HL-60 (cell line): ENCODE results near the gene CTH.

Source experiments
- GABPA ChIP-seq: IDR thresholded peaks from 2 replicates; pipeline ENCODE4 v1.6.1; 2012; ENCODE audit warnings: low read depth
- POLR2AphosphoS5 ChIP-seq: IDR thresholded peaks from 2 replicates; pipeline ENCODE4 v1.6.1; 2012; ENCODE audit warnings: low read depth
- SPI1 ChIP-seq: IDR thresholded peaks from 2 replicates; pipeline ENCODE4 v1.6.1; 2012; ENCODE audit warnings: low read depth, mild to moderate bottlenecking, borderline replicate concordance
- TF ChIP-seq, protein P1 (sequence below): IDR thresholded peaks from one replicate; pipeline ENCODE4 v1.5.1; 2011; ENCODE audit warnings: low read length, control low read depth, inconsistent platforms; ENCODE audit not compliant: insufficient read depth
- TF ChIP-seq, protein P2 (sequence below): IDR thresholded peaks from 2 replicates; pipeline ENCODE4 v1.6.1; 2012; ENCODE audit warnings: low read depth; ENCODE audit not compliant: insufficient replicate concordance

DNA sequence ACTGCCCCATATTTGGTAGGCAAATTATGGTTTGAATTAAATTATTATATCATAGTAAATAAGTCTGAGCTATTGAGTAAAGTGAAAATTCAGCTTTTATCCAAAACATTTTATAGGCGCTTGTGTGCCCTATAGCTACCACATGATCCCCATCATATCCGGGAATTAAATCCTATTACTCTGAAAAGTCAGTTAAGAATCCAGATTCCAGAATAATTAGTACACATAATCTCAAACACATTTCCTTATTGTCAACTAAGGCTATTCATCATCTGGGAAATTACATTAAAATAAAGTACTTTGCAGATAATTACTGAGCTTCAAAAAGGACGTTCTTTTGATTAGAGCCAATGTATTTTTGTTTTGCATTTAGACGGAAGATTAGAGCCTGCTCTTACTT, 72.3 kb downstream of the CTH start:
- TF ChIP-seq, protein P1, sequence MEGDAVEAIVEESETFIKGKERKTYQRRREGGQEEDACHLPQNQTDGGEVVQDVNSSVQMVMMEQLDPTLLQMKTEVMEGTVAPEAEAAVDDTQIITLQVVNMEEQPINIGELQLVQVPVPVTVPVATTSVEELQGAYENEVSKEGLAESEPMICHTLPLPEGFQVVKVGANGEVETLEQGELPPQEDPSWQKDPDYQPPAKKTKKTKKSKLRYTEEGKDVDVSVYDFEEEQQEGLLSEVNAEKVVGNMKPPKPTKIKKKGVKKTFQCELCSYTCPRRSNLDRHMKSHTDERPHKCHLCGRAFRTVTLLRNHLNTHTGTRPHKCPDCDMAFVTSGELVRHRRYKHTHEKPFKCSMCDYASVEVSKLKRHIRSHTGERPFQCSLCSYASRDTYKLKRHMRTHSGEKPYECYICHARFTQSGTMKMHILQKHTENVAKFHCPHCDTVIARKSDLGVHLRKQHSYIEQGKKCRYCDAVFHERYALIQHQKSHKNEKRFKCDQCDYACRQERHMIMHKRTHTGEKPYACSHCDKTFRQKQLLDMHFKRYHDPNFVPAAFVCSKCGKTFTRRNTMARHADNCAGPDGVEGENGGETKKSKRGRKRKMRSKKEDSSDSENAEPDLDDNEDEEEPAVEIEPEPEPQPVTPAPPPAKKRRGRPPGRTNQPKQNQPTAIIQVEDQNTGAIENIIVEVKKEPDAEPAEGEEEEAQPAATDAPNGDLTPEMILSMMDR, result no peak
- TF ChIP-seq POLR2AphosphoS5 (no peak), SPI1 (no peak), GABPA (no peak)
- TF ChIP-seq, protein P2, sequence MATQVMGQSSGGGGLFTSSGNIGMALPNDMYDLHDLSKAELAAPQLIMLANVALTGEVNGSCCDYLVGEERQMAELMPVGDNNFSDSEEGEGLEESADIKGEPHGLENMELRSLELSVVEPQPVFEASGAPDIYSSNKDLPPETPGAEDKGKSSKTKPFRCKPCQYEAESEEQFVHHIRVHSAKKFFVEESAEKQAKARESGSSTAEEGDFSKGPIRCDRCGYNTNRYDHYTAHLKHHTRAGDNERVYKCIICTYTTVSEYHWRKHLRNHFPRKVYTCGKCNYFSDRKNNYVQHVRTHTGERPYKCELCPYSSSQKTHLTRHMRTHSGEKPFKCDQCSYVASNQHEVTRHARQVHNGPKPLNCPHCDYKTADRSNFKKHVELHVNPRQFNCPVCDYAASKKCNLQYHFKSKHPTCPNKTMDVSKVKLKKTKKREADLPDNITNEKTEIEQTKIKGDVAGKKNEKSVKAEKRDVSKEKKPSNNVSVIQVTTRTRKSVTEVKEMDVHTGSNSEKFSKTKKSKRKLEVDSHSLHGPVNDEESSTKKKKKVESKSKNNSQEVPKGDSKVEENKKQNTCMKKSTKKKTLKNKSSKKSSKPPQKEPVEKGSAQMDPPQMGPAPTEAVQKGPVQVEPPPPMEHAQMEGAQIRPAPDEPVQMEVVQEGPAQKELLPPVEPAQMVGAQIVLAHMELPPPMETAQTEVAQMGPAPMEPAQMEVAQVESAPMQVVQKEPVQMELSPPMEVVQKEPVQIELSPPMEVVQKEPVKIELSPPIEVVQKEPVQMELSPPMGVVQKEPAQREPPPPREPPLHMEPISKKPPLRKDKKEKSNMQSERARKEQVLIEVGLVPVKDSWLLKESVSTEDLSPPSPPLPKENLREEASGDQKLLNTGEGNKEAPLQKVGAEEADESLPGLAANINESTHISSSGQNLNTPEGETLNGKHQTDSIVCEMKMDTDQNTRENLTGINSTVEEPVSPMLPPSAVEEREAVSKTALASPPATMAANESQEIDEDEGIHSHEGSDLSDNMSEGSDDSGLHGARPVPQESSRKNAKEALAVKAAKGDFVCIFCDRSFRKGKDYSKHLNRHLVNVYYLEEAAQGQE, result no peak
